Transverse colon (tissue), 4 donors: ENCODE data around the gene TOE1. TPM values are rescaled to one million over a fixed set of nuclear protein-coding genes. Genes with fewer than 3 reads are reported as not detected.

Experiments used
- DNase-seq: peaks from one replicate; pipeline ENCODE4 v3.0.0-alpha.2; 2019
- H3K27ac ChIP-seq, 4 donors: fragments of 200-600 bp; sonication (generic); 2 replicates each; pipeline ENCODE4 v1.5.1; 2016 to 2018; ENCODE audit warnings: inconsistent platforms in 4 of 4
- H3K27me3 ChIP-seq: fragments of 200-600 bp; sonication (generic); 2 replicates; pipeline ENCODE4 v1.5.1; 2017; ENCODE audit warnings: inconsistent platforms
- H3K36me3 ChIP-seq, 4 donors: fragments of 200-600 bp; sonication (generic); 2 replicates each; pipeline ENCODE4 v1.5.1; 2017 to 2019; ENCODE audit warnings: inconsistent platforms in 4 of 4
- H3K4me1 ChIP-seq, 4 donors: fragments of 200-600 bp; sonication (generic); 2 replicates each; pipeline ENCODE4 v1.5.1; 2017 to 2020; ENCODE audit warnings: inconsistent platforms in 4 of 4
- H3K4me3 ChIP-seq, 4 donors: fragments of 200-600 bp; sonication (generic); 1 replicate in 1 of 4; 2 replicates in 3 of 4; pipeline versions ENCODE4 v1.5.1 to v1.6.1; 2017 to 2019; ENCODE audit warnings: inconsistent platforms in 4 of 4
- H3K9me3 ChIP-seq, 2 donors: fragments of 200-600 bp; sonication (generic); 2 replicates each; pipeline ENCODE4 v1.5.1; 2017 to 2019; ENCODE audit warnings: inconsistent platforms in 2 of 2
- CTCF ChIP-seq, 5 experiments: fragments of 200-600 bp in 3 of 5; fragments of 450-650 bp in 2 of 5; sonication (generic) in 3 of 5; IDR thresholded peaks; 1 replicate in 2 of 5; 2 replicates in 3 of 5; pipeline ENCODE4 v1.5.1; 2016 to 2017; ENCODE audit warnings: antibody characterized with exemption in 5 of 5, inconsistent platforms in 3 of 5, mild to moderate bottlenecking in 2 of 5, moderate library complexity in 1 of 5
- EP300 ChIP-seq: sonication (generic); formaldehyde crosslinking; IDR thresholded peaks from one replicate; pipeline ENCODE4 v1.6.1; 2017; ENCODE audit warnings: antibody characterized with exemption, low read depth
- POLR2A ChIP-seq: fragments of 450-650 bp; IDR thresholded peaks from one replicate; pipeline ENCODE4 v1.6.1; 2016; ENCODE audit warnings: antibody characterized with exemption, mild to moderate bottlenecking, moderate library complexity
- POLR2AphosphoS5 ChIP-seq, 3 donors: sonication (generic); formaldehyde crosslinking; IDR thresholded peaks; one replicate each; pipeline ENCODE4 v1.6.1; 2016; ENCODE audit warnings: antibody characterized with exemption in 3 of 3
- WGBS, 2 donors: methylation state at CpG; one replicate each; pipeline ENCODE4 v1.1.5; 2018; ENCODE audit warnings: low coverage in 1 of 2; 5-methylcytosine and 5-hydroxymethylcytosine counted together
- in situ Hi-C, 4 donors: fragments of 200-750 bp; cut with MboI; loops; one replicate each; pipeline versions ENCODE4 v1.15.0 to v1.15.1; 2017; ENCODE audit warnings: low sequenced_read_pairs in 3 of 4, low pct_ligation_motif_present in 1 of 4, low pct_unique_long_range_greater_than_20kb in 1 of 4
- intact Hi-C: fragments of 100-400 bp; cut with DNase I; formaldehyde crosslinking; loops from one replicate; pipeline ENCODE4 v1.15.1; 2023; ENCODE audit warnings: low total_unique reads
- total RNA-seq, 4 donors: library from RNA; depleted of rRNA; stranded (reverse); fragments of >200 nt; gene quantifications; one replicate each; pipeline ENCODE4 v1.1.0, GENCODE V29; 2016

TOE1 gene
- total RNA-seq, 4 donors from 2014 or later: 4.8 to 58.7 (median 16.4) TPM

DNA sequence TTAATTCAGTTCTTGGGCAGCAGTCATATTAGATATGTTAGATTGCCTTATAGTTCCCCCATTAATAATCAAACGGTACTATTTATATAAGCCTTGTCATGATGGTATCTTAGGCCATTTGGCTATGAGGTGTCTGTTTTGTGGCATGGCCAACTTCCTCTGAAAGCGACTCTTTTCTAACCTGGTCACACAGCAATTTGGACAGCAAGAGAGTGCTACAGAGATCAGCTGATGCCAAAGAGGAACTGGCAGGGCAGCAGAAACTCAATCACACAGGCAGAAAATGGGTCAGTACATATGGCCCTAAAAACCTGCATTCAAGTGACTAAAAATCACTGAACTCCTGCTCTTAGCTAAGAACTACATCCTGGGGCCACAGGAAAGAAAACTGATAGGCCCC is 13.7 kb downstream of the TOE1 start:
- Histone ChIP-seq H3K27me3 (no peaks in the 10 kb centered on the region), H3K4me3 (no peak overlapping the region), H3K9me3 (no peaks in the 10 kb centered on the region), H3K4me1 (peaks cover 0 to 6% (median 0%) of the 10 kb centered on the region in 4 donors), H3K36me3 (no peaks in the 10 kb centered on the region), H3K27ac (no peak overlapping the region)
- WGBS, 2 donors: 86 to 94% methylated on average over 2 of the region's 2 CpGs
- TF ChIP-seq POLR2AphosphoS5 (IDR thresholded peaks at IDR 0.05) (no peak), EP300 (no peak), CTCF (IDR thresholded peaks at IDR 0.05) (no peak), POLR2A (no peak)
- no peak for DNase-seq
- in situ Hi-C loops (loop anchor here in 1 of 4 donors (10.0 kb wide), 1 partner anchor 141 kb away; the partner anchor contains the start of gene TESK2), intact Hi-C loops (loop anchor here (5.0 kb wide), 1 partner anchor 139 kb away; the partner anchor contains the start of gene TESK2)

GRCh38 chr1:45354838-45355237 is 14.9 kb downstream of the TOE1 start:
- H3K4me1 ChIP-seq: peaks cover 0 to 2% (median 0%) of the 10 kb centered on the region in 4 donors
- no peaks in the 10 kb centered on the region for H3K9me3 ChIP-seq
- in situ Hi-C loops: loop anchor here in 3 of 4 donors (5.0 to 10.0 kb wide), 2 partner anchors 137 to 140 kb away; partner anchors contain the start of gene TESK2 (in 3 of the 3)
- WGBS, 2 donors: 95% methylated on average over 4 of the region's 4 CpGs; no CpG with 5 or more reads in 1 of the 2 donors
- no peak for DNase-seq
- H3K36me3 ChIP-seq: no peaks in the 10 kb centered on the region
- no peak for TF ChIP-seq CTCF (IDR thresholded peaks at IDR 0.05)
- no peak for TF ChIP-seq EP300
- no peak for TF ChIP-seq POLR2AphosphoS5 (IDR thresholded peaks at IDR 0.05)
- no peak for TF ChIP-seq POLR2A
- no peak overlapping the region for H3K4me3 ChIP-seq
- H3K27ac ChIP-seq: no peak overlapping the region
- H3K27me3 ChIP-seq: no peaks in the 10 kb centered on the region
- intact Hi-C loops: loop anchor here (5.0 kb wide), 1 partner anchor 137 kb away; the partner anchor contains the start of gene TESK2

DNA sequence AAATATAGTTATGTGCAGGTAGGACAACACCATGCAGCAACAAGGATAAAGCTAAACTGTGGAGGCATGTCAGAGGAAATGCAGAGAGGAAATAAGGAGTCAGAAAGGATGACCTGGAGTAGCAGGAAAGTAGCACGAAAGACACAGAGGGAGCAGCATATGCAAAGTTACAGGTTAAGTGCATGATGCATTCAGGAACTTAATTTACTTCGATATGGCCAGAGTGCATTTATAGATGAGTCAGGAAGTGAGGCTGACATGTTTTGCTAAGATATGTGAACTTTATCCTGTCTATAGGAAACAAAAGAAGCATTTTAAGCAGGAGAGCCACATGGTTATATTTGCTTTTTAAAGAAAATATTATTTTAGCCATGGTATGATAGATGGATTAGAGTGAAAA is 15.7 kb downstream of the TOE1 start:
- Histone ChIP-seq H3K27ac (no peak overlapping the region), H3K27me3 (no peaks in the 10 kb centered on the region), H3K36me3 (no peaks in the 10 kb centered on the region), H3K4me1 (peaks cover 6 to 11% (median 7%) of the 10 kb centered on the region in 4 donors), H3K4me3 (no peak overlapping the region), H3K9me3 (no peaks in the 10 kb centered on the region)
- in situ Hi-C loops (loop anchor here in 3 of 4 donors (5.0 to 10.0 kb wide), 2 partner anchors 137 to 139 kb away; partner anchors contain the start of gene TESK2 (in 3 of the 3)), intact Hi-C loops (no loop called here)
- 36 to 49% methylated on average over 2 of the region's 2 CpGs for WGBS, 2 donors
- TF ChIP-seq POLR2AphosphoS5 (IDR thresholded peaks at IDR 0.05) (no peak), CTCF (IDR thresholded peaks at IDR 0.05) (no peak), POLR2A (no peak)
- no peak for DNase-seq

GRCh38 chr1:45356186-45356585 is 16.2 kb downstream of the TOE1 start:
- 75 to 92% methylated on average over 2 to 4 of the region's 4 CpGs for WGBS, 2 donors
- TF ChIP-seq POLR2A (no peak), POLR2AphosphoS5 (IDR thresholded peaks at IDR 0.05) (no peak), CTCF (IDR thresholded peaks at IDR 0.05) (no peak), EP300 (no peak)
- Histone ChIP-seq H3K4me3 (no peak overlapping the region), H3K27me3 (no peaks in the 10 kb centered on the region), H3K4me1 (peaks cover 9 to 16% (median 12%) of the 10 kb centered on the region in 4 donors), H3K36me3 (no peaks in the 10 kb centered on the region), H3K9me3 (no peaks in the 10 kb centered on the region), H3K27ac (no peak overlapping the region)
- in situ Hi-C loops (loop anchor here in 3 of 4 donors (5.0 to 10.0 kb wide), 2 partner anchors 136 to 139 kb away; partner anchors contain the start of gene TESK2 (in 3 of the 3)), intact Hi-C loops (no loop called here)
- no peak for DNase-seq
